GM23338 (cell line): ENCODE data around the gene RBFOX1. TPM values are rescaled to one million over a fixed set of nuclear protein-coding genes. Genes with fewer than 3 reads are reported as not detected.

Experiments
- ATAC-seq: fragments of 200-7000 bp; cut with Tn5 transposase; 3 replicates; pipeline ENCODE4 v1.9.1; 2020
- DNase-seq: peaks from one replicate; pipeline ENCODE4 v3.0.0-alpha.2; 2015; ENCODE audit warnings: low spot score
- H2AFZ ChIP-seq: fragments of 200-600 bp; sonication (generic); 2 replicates; pipeline ENCODE4 v1.8.0; 2016; ENCODE audit warnings: antibody characterized with exemption, mild to moderate bottlenecking, moderate library complexity
- H3F3A ChIP-seq: fragments of 200-600 bp; sonication (generic); replicated peaks from 2 replicates; pipeline ENCODE4 v1.8.0; 2017; ENCODE audit warnings: antibody characterized with exemption, mixed run types, low read depth
- H3K27ac ChIP-seq: fragments of 200-600 bp; sonication (generic); 2 replicates; pipeline ENCODE4 v1.6.1; 2016; ENCODE audit warnings: low read depth
- H3K27me3 ChIP-seq: fragments of 200-600 bp; sonication (generic); 2 replicates; pipeline ENCODE4 v1.8.0; 2016; ENCODE audit warnings: mild to moderate bottlenecking, mixed run types, moderate library complexity; ENCODE audit not compliant: insufficient read depth
- H3K36me3 ChIP-seq: fragments of 200-600 bp; sonication (generic); 2 replicates; pipeline ENCODE4 v1.8.0; 2016; ENCODE audit warnings: mild to moderate bottlenecking; ENCODE audit not compliant: insufficient read depth
- H3K4me1 ChIP-seq: fragments of 200-600 bp; sonication (generic); 2 replicates; pipeline ENCODE4 v1.8.0; 2016; ENCODE audit warnings: mild to moderate bottlenecking, moderate library complexity; ENCODE audit not compliant: insufficient read depth
- H3K4me2 ChIP-seq: fragments of 200-600 bp; sonication (generic); 2 replicates; pipeline ENCODE4 v1.7.1; 2017; ENCODE audit warnings: mixed run types
- H3K4me3 ChIP-seq: fragments of 200-600 bp; sonication (generic); 2 replicates; pipeline ENCODE4 v1.6.1; 2016; ENCODE audit warnings: mixed run types
- H3K79me2 ChIP-seq: fragments of 200-600 bp; sonication (generic); replicated peaks from 2 replicates; pipeline ENCODE4 v1.8.0; 2017; ENCODE audit warnings: mild to moderate bottlenecking; ENCODE audit not compliant: insufficient read depth
- H3K9me2 ChIP-seq: fragments of 200-600 bp; sonication (generic); 2 replicates; pipeline ENCODE4 v1.8.0; 2017; ENCODE audit not compliant: insufficient read depth
- H4K20me1 ChIP-seq: fragments of 200-600 bp; sonication (generic); replicated peaks from 2 replicates; pipeline ENCODE4 v1.8.0; 2017; ENCODE audit warnings: mild to moderate bottlenecking; ENCODE audit not compliant: insufficient read depth
- H3K27ac Mint-ChIP-seq: 2 replicates; pipeline ENCODE4 v1.8.0; 2020; ENCODE audit warnings: inconsistent platforms, mild to moderate bottlenecking, moderate library complexity, mixed read lengths
- H3K27me3 Mint-ChIP-seq: 3 replicates; pipeline ENCODE4 v1.8.0; 2022; ENCODE audit warnings: low read depth, mild to moderate bottlenecking, moderate library complexity, mixed read lengths, inconsistent platforms; ENCODE audit not compliant: insufficient read depth, poor library complexity
- H3K36me3 Mint-ChIP-seq: 3 replicates; pipeline ENCODE4 v1.8.0; 2021; ENCODE audit warnings: low read depth, mild to moderate bottlenecking, inconsistent platforms, moderate library complexity, mixed read lengths
- H3K4me1 Mint-ChIP-seq: 3 replicates; pipeline ENCODE4 v1.8.0; 2020; ENCODE audit warnings: mild to moderate bottlenecking, inconsistent platforms, mixed read lengths
- H3K4me3 Mint-ChIP-seq: 3 replicates; pipeline ENCODE4 v1.8.0; 2021; ENCODE audit warnings: moderate library complexity, mild to moderate bottlenecking, inconsistent platforms, mixed read lengths
- H3K9me3 Mint-ChIP-seq: 3 replicates; pipeline ENCODE4 v1.8.0; 2020; ENCODE audit warnings: moderate library complexity, mild to moderate bottlenecking, inconsistent platforms, mixed read lengths
- CREB1 ChIP-seq: fragments of 250-450 bp; sonication (Bioruptor Pico); IDR thresholded peaks from 2 replicates; pipeline ENCODE4 v1.5.0; 2020; ENCODE audit warnings: low read depth, mild to moderate bottlenecking, moderate library complexity
- CTCF ChIP-seq, 2 experiments: fragments of 200-600 bp in 1 of 2; sonication (generic) in 1 of 2; conservative IDR thresholded peaks; 2 replicates each; pipeline versions ENCODE4 v1.5.1 to v1.6.1; 2016 to 2017; ENCODE audit warnings: antibody characterized with exemption in 2 of 2, low read depth in 2 of 2, mild to moderate bottlenecking in 2 of 2, moderate library complexity in 1 of 2
- ETS1 ChIP-seq: IDR thresholded peaks from 2 replicates; pipeline ENCODE4 v1.6.1; 2016; ENCODE audit warnings: antibody characterized with exemption
- EZH2 ChIP-seq: fragments of 200-600 bp; sonication (generic); IDR thresholded peaks from one replicate; pipeline ENCODE4 v1.8.0; 2017; ENCODE audit warnings: antibody characterized with exemption, mild to moderate bottlenecking, low read depth; ENCODE audit not compliant: unreplicated experiment
- EZH2phosphoT487 ChIP-seq: fragments of 200-600 bp; sonication (generic); IDR thresholded peaks from one replicate; pipeline ENCODE4 v1.8.1; 2018; ENCODE audit warnings: antibody characterized with exemption; ENCODE audit not compliant: unreplicated experiment
- JUNB ChIP-seq: IDR thresholded peaks from one replicate; pipeline ENCODE4 v1.6.1; 2016; ENCODE audit warnings: antibody characterized with exemption; ENCODE audit not compliant: unreplicated experiment
- NANOG ChIP-seq: IDR thresholded peaks from 2 replicates; pipeline ENCODE4 v1.6.1; 2016; ENCODE audit warnings: antibody characterized with exemption, borderline replicate concordance
- POLR2AphosphoS5 ChIP-seq: IDR thresholded peaks from 2 replicates; pipeline ENCODE4 v1.6.1; 2016; ENCODE audit warnings: antibody characterized with exemption, low read depth
- REST ChIP-seq: IDR thresholded peaks from one replicate; pipeline ENCODE4 v1.6.1; 2018; ENCODE audit warnings: antibody characterized with exemption; ENCODE audit not compliant: unreplicated experiment
- STAT1 ChIP-seq: IDR thresholded peaks from one replicate; pipeline ENCODE4 v1.6.1; 2016; ENCODE audit warnings: antibody characterized with exemption; ENCODE audit not compliant: unreplicated experiment
- ZNF114 ChIP-seq: fragments of 250-450 bp; sonication (Bioruptor Pico); IDR thresholded peaks from 2 replicates; pipeline ENCODE4 v1.5.0; 2020; ENCODE audit warnings: mild to moderate bottlenecking, moderate library complexity
- ZNF331 ChIP-seq: fragments of 250-450 bp; sonication (Bioruptor Pico); IDR thresholded peaks from 2 replicates; pipeline ENCODE4 v1.5.0; 2020; ENCODE audit warnings: low read depth, mild to moderate bottlenecking, moderate library complexity
- ZNF462 ChIP-seq: fragments of 250-450 bp; sonication (Bioruptor Pico); IDR thresholded peaks from 2 replicates; pipeline ENCODE4 v1.5.0; 2020; ENCODE audit warnings: mild to moderate bottlenecking, moderate library complexity
- polyA plus RNA-seq: library from polyadenylated mRNA; unstranded; fragments of >200 nt; fragmentation: Nextera tagmentation; extraction: Ambion mirVana; gene quantifications from 2 replicates; pipeline ENCODE4 v1.2.1, GENCODE V29; 2016
- total RNA-seq: library from RNA; depleted of rRNA; stranded (reverse); fragments of >200 nt; shearing (Covaris generic); gene quantifications from 2 replicates; pipeline ENCODE4 v1.2.3, GENCODE V29; 2014

Gene RBFOX1
- total and polyA plus RNA-seq, 2 experiments from 2014 or later: 2.5 to 3.6 TPM

GRCh38 chr16:7336742-7337141 is 4.1 kb downstream of the RBFOX1 start:
- Histone ChIP-seq H3F3A (no peaks in the 10 kb centered on the region), H3K36me3 (no peaks in the 10 kb centered on the region), H3K4me1 (no peaks in the 10 kb centered on the region), H3K4me2 (no peak overlapping the region), H3K27me3 (no peaks in the 10 kb centered on the region), H3K9me2 (no peaks in the 10 kb centered on the region), H3K27ac (no peak overlapping the region), H4K20me1 (no peaks in the 10 kb centered on the region), H3K4me3 (no peak overlapping the region), H2AFZ (no peak overlapping the region), H3K79me2 (no peaks in the 10 kb centered on the region)
- Mint-ChIP-seq H3K4me3 (no peak overlapping the region), H3K9me3 (peaks cover 3% of the 10 kb centered on the region; the same call in 2 of the 3 replicates), H3K36me3 (no peaks in the 10 kb centered on the region), H3K4me1 (peaks cover 6% of the 10 kb centered on the region), H3K27me3 (no peaks in the 10 kb centered on the region), H3K27ac (no peak overlapping the region)
- DNase-seq (no peak), ATAC-seq (no peak)
- TF ChIP-seq JUNB: no peak
- no peak for TF ChIP-seq POLR2AphosphoS5
- no peak for TF ChIP-seq ETS1
- TF ChIP-seq STAT1: no peak
- no peak for TF ChIP-seq EZH2phosphoT487
- TF ChIP-seq NANOG: no peak
- no peak for TF ChIP-seq ZNF114
- TF ChIP-seq ZNF462 (CRISPR knock-in tag): no peak
- TF ChIP-seq CREB1 (CRISPR knock-in tag): no peak
- TF ChIP-seq REST: no peak
- no peak for TF ChIP-seq CTCF (conservative IDR thresholded peaks at IDR 0.05; ENCODE audit: low read depth in 2 of 2)
- TF ChIP-seq ZNF331 (CRISPR knock-in tag): no peak
- TF ChIP-seq EZH2: no peak
